KG1 (cell line): Measurements from ENCODE around the gene PRCP.

Experiments
- DNase-seq: peaks from one replicate; lab custom pipeline; 2025; lab: John Stamatoyannopoulos, UW

PRCP gene

DNA sequence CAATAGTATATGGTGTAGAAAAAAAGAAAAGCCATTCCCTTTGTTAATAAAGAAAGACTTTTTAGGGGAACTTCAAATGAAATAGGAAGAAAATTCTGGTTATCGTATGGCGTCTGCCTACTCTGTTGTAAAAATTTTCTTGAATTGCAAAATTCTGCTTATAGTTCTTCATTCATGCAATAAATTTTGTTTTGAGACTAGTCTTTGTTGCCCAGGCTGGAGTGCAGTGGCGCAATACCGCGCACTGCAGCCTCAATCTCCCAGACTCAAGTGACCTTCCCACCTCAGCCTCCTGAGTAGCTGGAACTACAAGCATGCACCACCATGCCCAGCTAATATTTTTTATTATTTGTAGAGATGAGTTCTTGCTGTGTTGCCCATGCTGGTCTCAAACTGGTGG is 7.1 kb upstream of the PRCP start:
- no peak for DNase-seq

DNA sequence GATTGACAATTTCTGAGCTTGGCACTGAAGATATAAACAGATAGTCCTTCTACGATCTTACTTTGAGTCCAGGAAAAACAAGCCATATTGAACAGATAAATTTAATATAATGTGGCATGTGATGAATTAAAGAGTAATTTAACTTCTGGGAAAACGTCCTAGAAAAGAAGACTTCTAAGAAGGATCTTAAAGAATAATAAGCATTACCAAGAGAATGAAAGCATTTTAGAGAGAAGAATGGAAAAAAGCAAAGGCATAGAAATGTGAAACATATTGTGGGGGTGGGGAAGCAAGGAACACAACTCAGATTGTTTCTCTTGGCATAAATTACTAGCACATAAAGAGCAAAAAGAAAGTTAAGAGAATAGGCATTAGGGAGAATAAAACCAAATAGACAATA is 6.7 kb upstream of the PRCP start:
- DNase-seq: no peak

DNA sequence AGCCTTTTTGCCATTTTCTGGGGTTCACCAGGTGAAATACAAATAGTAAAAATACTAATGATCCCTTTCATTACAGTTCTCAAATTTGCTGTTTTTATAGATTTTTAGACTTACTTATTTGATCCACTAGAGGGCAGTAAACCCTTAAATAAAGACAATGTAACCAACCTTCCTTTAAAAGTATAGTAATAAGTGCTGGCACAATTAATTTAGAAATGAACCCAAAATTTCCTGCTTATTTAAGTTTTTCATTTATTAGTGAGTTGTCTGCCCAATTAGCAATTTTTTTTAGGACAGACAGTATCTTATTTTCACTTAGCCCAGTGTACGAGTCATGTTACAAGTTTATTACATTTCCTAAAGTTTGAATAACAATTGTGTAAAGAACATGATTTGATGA is 6.0 kb upstream of the PRCP start:
- DNase-seq: peak; percentile 48

DNA sequence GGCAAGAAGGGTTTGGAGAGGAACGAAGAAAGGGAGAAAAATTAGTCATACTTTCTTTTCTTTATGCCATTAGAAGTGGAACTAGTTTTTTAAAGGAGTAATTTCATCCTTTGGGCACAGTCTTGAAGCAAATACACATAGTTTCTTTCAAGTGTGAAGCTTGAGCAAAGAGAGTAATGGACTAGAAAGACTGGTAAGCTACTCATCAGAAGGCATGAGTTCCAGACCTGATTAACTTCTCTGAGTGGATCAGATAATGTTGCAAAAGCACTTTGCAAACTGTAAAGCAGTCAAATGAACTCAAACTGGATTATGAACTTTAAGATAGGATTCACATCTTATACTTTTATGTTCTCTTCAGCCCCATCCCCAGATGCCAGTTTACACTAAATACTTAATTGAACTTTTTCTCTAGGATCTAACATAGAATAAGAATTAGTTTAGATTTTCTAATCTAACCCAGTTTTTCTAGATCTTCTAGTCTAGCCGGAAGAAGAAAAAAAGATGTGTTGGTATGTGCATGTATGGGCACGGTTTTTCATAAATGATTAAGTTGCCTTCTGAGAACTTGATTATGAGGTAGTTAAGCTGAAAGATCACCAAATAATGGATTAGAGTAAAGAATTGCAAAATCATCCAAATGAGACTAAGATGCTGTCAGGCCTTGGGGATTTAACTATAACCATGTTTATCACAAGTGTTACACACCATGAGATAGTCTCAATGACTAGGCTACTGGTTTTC is 3.8 kb upstream of the PRCP start:
- no peak for DNase-seq

DNA sequence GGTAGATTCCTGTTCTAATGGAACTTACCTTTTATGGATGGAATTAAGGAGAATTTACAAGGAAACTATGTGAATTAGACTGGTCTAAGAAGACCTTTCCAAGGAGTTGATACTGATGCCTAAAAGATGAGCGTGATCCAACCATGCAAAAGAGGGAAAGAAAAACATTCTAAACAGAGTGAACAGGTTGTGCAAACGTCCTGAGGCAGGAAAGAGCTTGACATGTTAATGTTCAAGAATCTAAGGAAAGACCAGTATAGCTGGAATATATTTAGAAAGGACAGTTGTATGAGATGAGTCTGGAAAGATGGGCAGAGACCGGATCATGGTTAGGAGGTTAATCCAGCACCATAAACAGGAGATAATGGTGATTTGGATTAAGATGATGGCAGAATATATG is 2.6 kb upstream of the PRCP start:
- DNase-seq: no peak

DNA sequence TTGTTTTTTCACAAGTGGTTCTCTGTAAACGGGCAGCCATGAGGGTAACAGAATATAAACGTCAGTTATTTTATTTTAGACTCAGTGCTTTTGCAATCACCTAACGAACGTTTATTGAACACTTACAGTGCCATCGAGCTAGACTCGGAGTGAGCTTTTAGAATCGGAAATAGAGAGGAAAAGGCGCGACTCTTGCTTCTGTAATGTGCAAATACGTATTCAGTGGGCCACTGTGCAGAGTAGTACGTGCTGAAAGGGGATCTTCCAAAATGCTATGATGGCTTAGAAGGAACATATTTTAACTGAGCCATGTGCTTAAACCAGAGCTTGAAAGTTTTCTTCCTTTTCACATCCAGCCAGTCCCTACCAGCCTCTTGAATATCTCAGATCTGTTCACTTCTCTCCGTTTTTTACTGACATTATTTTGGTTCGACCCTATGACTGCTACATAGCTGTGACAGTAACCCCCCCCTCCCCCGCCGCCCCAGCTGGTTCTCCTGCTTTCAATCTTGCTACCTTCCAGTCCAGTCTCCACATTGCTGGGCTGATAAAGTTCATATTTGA is 1.8 kb upstream of the PRCP start:
- no peak for DNase-seq

DNA sequence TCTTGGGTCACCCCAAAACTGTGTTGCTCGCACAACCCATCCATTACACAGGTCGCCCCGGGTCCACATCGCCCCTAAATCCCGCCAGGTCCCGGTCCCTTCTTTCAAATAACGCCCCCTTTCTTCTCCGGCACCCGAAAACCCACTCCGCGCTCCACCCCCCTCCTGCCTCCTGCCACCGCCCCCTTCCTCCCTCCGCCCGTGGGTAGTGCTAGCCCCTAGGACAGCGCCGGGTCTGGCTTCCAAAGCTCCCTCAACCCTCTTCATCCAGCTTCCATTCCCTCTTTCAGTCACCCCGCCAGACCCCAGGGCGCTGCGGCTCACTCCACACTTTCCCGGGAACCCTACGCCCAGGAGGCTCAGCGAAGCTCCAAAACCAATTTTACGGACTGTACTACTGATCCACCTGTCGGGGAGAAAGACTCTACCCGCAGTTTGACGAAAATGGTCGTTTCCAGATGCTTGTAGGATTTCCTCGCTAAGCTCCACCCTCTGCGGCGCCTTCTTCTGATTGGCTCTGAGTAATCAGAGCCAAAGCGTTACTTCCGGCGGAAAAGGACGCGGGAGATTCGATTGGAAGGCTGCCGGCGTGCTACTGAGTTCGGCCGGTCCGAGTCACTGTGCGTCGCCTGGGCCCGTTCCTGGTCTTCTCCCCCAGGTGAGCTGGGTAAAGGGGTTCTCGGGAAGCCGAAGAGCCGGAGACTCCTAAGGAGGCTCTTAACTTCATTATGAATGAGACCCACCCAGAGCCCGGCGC is 1.1 kb upstream of the PRCP start, which contains the start of gene DDIAS:
DDIAS (plus strand) TSS at position 572 of the 757 bp plus-strand sequence. CDS start 13,003 bp downstream, outside the sequence.
- DNase-seq: peak; percentile 99

DNA sequence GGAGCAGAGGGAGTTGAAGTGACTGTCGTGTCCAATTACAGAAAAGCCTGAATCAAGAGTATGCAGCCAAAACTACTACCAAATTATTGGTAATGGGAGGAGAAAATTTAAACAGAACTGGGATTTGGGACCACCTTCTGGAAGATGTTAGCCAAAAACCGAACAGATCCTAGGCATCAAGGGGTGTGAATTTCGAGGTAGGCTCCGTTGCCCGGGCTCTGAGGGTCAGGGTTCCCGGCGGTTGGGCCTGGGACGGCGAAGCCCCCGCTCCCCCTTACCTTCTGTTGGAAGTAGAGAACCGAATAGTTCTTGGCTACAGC is 313 bp downstream of the PRCP start:
- no peak for DNase-seq

DNA sequence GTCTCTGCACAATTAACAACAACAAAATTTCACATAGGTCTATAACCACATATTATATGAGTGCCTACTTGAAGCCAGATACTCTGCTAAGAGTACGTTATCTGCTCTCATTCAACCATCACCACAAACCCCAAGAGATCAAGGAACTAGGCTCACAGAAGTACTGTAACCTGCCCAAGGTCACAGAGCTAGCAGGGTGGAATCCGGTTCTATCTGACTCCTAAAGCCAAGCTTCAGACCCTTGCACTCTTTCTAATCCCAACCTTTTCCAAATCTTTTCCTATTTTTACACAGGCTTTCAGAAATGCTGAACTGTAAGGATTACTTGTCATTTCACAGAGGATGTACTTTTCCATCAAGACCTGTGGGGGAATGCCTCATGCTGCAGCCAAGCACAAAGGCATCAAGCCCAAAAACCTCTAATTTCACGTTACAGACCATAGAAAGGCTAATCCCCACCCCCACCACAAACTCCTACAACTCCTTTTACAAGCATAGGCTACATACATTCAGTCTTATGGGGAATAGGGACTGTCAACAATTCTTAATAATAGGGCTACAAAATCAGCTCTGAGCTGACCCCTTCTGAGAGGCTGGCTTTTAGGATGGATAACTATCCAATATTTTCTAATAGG is 927 bp downstream of the PRCP start:
- DNase-seq: no peak

DNA sequence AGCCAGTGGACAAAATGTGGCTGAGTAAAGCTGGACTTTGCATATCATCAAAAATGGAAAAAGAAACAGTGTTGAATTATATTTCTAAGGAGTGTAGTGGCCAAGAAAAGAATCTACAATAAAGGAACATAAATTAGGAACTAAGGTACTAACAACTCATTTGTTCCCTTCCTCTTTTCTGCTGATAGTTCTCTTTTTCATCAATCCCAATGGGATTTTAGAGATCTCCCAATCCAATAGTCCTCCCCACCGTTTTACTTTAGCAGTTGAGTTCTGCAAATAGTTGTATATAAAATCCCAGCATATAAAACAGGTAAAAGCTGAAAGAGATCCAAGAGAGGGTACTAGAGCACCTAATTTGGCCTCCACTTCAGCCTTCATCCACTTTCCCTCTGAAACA is 2.0 kb downstream of the PRCP start:
- DNase-seq: no peak

DNA sequence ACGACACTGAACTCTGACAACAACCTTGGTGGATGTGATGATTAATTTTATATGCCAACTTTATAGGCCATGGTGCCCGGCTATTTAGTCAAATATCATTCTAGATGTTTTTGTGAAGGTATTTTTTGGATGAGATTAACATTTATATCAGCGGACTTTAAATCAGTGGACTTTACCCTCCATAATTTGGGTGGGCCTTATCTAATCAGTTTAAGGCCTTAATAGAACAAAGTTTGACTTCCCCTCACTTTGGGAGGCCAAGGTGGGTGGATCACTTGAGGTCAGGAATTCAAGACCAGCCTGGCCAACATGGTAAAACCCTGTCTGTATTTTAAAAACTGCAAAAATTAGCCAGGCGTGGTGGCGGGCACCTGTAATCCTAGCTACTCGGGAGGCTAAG is 4.0 kb downstream of the PRCP start:
- DNase-seq: no peak

DNA sequence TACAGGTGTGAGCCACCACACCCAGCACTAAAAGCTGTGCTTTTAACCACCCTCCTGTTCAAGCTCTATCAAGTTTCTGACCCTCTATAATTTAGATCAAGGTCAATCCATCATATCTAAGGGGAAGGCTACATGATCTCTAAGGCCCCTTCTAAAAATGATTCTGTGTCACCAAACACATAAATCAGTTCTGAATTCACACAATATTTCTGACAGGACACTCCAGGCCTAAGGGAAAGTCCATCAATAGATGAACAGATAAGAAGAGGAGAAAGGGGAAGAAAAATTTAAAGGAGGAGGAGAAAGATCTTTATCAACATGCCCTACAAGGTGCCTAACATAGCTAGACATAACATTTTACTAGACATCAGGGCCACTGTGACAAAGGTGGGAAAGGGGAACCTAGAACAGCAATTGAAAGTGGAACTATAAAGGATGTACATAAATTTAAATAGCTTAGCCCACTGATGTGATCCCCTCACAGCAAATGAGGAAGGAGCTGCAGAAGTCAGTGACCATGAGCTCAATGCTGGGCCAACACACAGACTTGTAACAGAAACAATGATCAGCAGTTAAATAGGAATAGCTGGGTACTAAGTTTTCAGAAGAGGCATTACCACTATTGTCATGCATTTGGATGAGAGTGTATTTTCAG is 4.7 kb downstream of the PRCP start:
- DNase-seq: peak; percentile 19

DNA sequence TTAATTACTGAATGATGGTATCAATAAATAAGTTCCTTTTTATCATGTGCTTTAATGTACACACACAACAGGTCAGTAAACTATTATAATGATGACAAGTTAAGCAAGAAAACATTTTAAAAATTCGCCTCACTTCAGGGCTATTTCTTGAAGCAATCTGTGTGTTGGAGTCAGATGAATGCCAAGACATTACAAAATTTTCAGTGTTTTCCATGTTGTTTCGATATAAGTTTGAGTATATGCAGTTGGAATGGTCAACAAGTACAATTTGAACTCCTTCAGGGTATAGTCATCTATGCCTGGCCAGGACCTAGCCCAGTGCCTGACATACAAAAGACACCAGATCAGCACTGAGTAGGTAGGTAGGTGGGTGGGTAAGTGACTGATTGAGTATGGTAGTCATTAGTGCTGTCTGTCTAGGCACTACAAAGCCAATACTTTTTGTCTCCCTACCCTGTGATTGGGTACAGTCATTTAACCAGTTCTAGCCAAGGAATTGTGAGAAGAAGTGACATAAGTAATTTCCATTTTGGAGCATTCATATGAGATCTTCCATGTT is 7.5 kb downstream of the PRCP start:
- no peak for DNase-seq

DNA sequence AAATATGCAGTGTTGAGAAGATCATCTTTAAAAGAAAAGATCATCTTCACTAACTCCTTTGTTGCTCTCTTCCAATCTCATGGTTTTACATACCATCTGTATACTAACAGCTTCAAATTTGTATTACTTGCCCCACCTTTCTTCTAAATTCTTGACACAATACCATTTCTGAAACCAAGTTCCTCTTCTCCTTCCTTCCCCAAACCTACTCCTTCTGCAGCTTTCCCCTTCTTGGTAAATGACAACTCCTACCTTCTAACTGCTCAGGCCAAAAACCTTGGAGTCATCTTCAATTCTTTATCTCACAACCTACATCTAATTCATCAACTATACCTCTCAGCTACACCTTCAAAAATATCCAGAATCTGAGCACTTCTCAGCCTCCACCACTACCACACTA is 9.3 kb downstream of the PRCP start:
- DNase-seq: no peak

DNA sequence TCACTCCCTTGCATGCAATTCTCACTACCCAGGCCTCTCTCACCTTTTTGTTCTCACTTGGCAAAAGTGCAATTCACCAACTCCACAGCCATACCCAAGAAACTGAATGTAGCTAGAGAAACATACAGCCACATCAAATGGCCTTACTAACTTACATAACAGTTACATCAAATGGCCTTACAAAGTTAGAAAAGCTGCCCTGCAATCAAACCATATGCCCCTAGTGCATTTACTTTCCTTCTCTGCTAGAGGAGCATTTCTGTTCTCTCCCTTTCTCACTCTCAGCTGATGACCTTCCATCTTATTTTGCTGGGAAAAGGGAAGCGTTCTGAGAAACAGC is 10.3 kb downstream of the PRCP start:
- no peak for DNase-seq

DNA sequence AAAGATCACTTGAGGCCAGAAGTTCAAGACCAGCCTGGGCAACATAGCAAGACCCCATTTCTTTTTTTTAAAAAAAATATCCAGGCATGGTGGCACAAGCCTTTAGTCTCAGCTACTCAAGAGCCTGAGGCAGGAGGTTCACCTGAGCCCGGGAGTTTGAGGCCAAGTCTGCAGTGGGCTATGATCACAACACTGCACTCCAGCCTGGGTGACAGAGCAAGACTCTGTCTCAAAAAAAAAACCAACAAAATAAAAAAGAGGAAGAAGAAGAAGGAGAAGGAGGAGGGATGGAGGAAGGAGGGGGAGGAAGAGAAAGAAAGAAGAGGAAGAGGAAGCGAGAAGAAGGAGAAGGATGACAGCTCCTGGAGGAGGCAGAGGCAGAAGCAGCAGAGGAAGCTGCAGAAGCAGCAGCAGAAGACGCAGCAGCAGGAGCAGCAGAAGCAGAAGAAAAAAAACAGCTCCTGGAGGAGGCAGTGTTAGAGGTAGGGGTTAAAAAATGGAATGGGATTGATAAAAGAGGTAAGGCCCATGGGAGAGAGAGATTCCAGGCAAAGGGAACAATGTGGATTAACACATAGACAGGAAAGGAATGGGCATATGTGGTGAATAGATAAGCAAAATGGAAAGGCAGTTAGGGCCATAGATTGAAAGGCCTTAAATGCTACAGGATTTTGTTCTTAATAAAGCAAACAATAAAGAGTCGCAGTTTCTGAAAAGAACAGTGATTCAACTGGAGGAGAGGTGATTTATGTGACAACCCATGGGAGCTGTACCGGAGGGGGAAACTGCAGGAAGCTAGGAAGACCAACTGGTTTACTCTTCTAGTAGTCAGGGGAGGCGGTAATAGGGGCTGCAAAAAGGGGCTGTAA is 10.9 kb downstream of the PRCP start:
- no peak for DNase-seq

DNA sequence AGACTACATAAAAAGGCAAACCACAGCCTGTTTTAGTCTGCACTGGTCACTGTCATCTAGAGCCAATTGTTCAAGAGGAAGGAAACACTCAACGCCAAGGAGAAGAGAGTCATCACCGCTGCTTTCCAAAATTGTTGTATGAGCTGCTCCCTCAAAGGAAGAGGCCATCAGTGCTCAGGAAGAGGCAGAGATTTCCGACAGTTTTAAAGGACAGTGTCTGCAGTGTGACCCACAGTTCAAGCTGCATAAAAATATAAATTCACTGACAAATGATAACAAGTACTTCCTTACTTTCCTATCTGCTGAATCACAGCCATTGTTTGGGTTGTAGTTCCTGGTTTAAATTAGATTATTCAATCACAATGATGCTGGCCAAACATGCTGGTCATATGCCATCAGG is 16.4 kb downstream of the PRCP start:
- no peak for DNase-seq

DNA sequence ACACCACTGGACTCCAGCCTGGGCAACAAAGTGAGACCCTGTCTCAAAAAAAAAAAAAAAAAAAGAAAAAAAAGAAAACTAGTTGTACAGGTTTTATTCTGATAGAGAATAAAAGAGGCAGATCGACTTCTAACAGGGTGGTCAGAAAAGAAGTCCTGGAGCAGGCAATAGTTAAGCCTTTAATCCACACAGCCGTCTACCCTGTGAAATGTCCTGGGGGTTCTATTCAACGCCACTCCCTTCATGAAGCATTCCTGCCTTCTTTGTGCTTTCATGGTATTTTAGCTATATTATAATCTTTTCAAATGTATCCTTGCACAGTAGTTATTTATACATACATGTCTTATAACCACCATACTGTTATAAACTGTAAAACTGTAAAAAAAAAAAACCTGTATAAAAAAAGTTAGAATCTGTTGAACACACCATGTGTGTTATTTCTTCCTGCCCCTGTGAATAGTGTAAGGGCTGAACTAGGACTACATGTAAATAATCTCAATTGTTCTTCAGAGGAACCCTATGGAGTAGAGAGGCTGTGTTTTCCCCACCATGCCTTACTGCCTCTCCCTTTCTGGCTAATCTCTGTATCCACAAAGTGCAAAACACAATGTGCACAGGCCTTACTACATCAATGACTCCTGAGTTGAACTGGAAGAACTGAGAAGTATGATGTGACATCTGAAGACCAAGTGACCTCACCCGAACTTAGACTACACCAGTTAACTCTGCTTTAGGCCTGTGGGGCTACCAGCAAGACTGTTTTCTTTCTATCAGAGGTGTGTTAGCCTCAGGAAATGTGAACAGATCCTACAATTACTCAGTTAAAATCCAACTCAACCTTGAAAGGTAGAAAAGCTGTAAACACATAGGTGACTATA is 25.3 kb downstream of the PRCP start:
- no peak for DNase-seq

DNA sequence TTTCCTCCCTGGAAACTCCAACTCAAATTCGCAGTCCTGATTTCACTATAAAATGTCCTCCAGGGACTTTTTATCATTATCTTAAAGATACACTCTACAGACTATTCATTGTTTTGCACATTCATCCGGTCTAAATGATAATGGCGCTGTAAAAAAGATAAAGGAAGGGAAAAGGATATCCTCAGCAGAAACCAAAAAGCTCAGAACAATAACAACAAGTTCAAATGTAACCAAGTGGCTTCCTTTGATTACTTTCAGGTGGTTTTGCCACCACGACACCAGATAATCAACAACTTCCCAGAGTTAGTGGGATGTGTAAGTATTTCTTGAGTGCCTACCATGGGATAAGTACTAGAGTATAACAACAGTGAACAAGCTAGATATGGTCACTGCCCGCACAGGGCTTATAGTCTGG is 26.3 kb downstream of the PRCP start:
- no peak for DNase-seq
